ENCODE results near the gene NPR2. TPM values are rescaled to one million over a fixed set of nuclear protein-coding genes. Genes with fewer than 3 reads are reported as not detected.

NPR2 gene
- total RNA-seq, 1 experiment from 2014 or later: 10.1 TPM

DNA sequence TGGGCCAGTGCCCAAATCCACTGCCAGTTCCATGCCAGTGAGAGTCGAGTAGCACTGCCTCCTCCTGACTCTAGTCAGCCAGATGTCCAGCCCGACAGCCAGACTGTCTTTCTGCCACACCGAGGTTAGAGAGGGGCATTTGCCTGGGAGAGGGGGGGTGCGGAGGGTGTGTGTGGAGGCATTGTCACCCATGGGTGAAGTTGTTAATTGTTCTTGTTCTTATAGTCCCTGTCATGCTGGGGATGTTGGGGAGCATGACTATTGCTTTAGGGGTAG, 41.2 kb upstream of the NPR2 start:
- CTCF ChIA-PET: interaction anchor here (0.6 to 3.3 kb wide), 11 partner anchors 14 to 134 kb away, joined by 3 to 20 read pairs (median 7); partner anchors contain the start of genes CREB3, HINT2, TLN1 and TPM2
- Mint-ChIP-seq H3K27ac (peak overlapping the region; percentile 62; the same call in 1 of the 2 replicates), H3K27me3 (ENCODE audit: low read depth) (no peaks in the 10 kb centered on the region), H3K4me1 (peaks cover 27% of the 10 kb centered on the region), H3K36me3 (peaks cover 34% of the 10 kb centered on the region), H3K4me3 (peak overlapping the region; percentile 92), H3K9me3 (no peaks in the 10 kb centered on the region)
- POLR2A ChIA-PET: interaction anchor here (2.1 kb wide), 1 partner anchor 18 kb away, joined by 13 read pairs; the partner anchor contains the start of genes CREB3 and TLN1
- TF ChIP-seq MYBL2 (CRISPR knock-in tag; IDR thresholded peaks at IDR 0.05) (no peak), ZNF121 (CRISPR knock-in tag; IDR thresholded peaks at IDR 0.05) (no peak), HMGXB4 (CRISPR knock-in tag; IDR thresholded peaks at IDR 0.05) (no peak), SOX15 (CRISPR knock-in tag; IDR thresholded peaks at IDR 0.05) (no peak), IRF2 (CRISPR knock-in tag; IDR thresholded peaks at IDR 0.05; ENCODE audit: borderline replicate concordance, low read depth) (no peak), NFATC4 (CRISPR knock-in tag; IDR thresholded peaks at IDR 0.05) (no peak), ZNF423 (CRISPR knock-in tag; IDR thresholded peaks at IDR 0.05) (no peak), ERG (CRISPR knock-in tag; IDR thresholded peaks at IDR 0.05) (no peak), E2F5 (CRISPR knock-in tag; IDR thresholded peaks at IDR 0.05) (no peak), E2F1 (CRISPR knock-in tag; IDR thresholded peaks at IDR 0.05) (no peak), FOXP4 (CRISPR knock-in tag; IDR thresholded peaks at IDR 0.05) (no peak), GTF2I (CRISPR knock-in tag; conservative IDR thresholded peaks at IDR 0.05) (no peak), GRHL2 (CRISPR knock-in tag; IDR thresholded peaks at IDR 0.05; ENCODE audit: insufficient replicate concordance, severe bottlenecking) (no peak), CREM (CRISPR knock-in tag; IDR thresholded peaks at IDR 0.05) (no peak), ELF4 (CRISPR knock-in tag; IDR thresholded peaks at IDR 0.05; ENCODE audit: low read depth) (no peak)
- TF ChIP-seq, protein P1, sequence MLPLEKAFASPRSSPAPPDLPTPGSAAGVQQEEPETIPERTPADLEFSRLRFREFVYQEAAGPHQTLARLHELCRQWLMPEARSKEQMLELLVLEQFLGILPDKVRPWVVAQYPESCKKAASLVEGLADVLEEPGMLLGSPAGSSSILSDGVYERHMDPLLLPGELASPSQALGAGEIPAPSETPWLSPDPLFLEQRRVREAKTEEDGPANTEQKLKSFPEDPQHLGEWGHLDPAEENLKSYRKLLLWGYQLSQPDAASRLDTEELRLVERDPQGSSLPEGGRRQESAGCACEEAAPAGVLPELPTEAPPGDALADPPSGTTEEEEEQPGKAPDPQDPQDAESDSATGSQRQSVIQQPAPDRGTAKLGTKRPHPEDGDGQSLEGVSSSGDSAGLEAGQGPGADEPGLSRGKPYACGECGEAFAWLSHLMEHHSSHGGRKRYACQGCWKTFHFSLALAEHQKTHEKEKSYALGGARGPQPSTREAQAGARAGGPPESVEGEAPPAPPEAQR (CRISPR knock-in tag; IDR thresholded peaks at IDR 0.05): no peak
- TF ChIP-seq, protein P2, sequence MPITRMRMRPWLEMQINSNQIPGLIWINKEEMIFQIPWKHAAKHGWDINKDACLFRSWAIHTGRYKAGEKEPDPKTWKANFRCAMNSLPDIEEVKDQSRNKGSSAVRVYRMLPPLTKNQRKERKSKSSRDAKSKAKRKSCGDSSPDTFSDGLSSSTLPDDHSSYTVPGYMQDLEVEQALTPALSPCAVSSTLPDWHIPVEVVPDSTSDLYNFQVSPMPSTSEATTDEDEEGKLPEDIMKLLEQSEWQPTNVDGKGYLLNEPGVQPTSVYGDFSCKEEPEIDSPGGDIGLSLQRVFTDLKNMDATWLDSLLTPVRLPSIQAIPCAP (CRISPR knock-in tag; IDR thresholded peaks at IDR 0.05): no peak
- TF ChIP-seq, protein P3, sequence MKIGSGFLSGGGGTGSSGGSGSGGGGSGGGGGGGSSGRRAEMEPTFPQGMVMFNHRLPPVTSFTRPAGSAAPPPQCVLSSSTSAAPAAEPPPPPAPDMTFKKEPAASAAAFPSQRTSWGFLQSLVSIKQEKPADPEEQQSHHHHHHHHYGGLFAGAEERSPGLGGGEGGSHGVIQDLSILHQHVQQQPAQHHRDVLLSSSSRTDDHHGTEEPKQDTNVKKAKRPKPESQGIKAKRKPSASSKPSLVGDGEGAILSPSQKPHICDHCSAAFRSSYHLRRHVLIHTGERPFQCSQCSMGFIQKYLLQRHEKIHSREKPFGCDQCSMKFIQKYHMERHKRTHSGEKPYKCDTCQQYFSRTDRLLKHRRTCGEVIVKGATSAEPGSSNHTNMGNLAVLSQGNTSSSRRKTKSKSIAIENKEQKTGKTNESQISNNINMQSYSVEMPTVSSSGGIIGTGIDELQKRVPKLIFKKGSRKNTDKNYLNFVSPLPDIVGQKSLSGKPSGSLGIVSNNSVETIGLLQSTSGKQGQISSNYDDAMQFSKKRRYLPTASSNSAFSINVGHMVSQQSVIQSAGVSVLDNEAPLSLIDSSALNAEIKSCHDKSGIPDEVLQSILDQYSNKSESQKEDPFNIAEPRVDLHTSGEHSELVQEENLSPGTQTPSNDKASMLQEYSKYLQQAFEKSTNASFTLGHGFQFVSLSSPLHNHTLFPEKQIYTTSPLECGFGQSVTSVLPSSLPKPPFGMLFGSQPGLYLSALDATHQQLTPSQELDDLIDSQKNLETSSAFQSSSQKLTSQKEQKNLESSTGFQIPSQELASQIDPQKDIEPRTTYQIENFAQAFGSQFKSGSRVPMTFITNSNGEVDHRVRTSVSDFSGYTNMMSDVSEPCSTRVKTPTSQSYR (CRISPR knock-in tag; IDR thresholded peaks at IDR 0.05): no peak
- TF ChIP-seq, protein P4, sequence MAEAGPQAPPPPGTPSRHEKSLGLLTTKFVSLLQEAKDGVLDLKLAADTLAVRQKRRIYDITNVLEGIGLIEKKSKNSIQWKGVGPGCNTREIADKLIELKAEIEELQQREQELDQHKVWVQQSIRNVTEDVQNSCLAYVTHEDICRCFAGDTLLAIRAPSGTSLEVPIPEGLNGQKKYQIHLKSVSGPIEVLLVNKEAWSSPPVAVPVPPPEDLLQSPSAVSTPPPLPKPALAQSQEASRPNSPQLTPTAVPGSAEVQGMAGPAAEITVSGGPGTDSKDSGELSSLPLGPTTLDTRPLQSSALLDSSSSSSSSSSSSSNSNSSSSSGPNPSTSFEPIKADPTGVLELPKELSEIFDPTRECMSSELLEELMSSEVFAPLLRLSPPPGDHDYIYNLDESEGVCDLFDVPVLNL (CRISPR knock-in tag; IDR thresholded peaks at IDR 0.05; ENCODE audit: borderline replicate concordance, low read depth): no peak
- TF ChIP-seq, protein P5, sequence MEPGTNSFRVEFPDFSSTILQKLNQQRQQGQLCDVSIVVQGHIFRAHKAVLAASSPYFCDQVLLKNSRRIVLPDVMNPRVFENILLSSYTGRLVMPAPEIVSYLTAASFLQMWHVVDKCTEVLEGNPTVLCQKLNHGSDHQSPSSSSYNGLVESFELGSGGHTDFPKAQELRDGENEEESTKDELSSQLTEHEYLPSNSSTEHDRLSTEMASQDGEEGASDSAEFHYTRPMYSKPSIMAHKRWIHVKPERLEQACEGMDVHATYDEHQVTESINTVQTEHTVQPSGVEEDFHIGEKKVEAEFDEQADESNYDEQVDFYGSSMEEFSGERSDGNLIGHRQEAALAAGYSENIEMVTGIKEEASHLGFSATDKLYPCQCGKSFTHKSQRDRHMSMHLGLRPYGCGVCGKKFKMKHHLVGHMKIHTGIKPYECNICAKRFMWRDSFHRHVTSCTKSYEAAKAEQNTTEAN (CRISPR knock-in tag; IDR thresholded peaks at IDR 0.05): no peak
- ATAC-seq (no peak), DNase-seq (ENCODE audit: low spot score) (no peak)

Measured in WTC11 (cell line).